IPS DF 19.7 (cell line): ENCODE data around the gene IL22RA1.

Experiments used
- DNase-seq: peaks from one replicate; pipeline ENCODE4 v3.0.0-alpha.2; 2013; ENCODE audit warnings: low read depth, low spot score

Gene IL22RA1

GRCh38 chr1:24165500-24165899 lies 22.6 kb upstream of the IL22RA1 start:
- DNase-seq = no peak

- no peak for DNase-seq
Measured at GRCh38 chr1:24164004-24164403, 21.1 kb upstream of the IL22RA1 start.

GRCh38 chr1:24162201-24162600 lies 19.3 kb upstream of the IL22RA1 start:
- no peak for DNase-seq

- no peak for DNase-seq
Measured at GRCh38 chr1:24161270-24161669, 18.3 kb upstream of the IL22RA1 start.

- no peak for DNase-seq
Measured at GRCh38 chr1:24159366-24159765, 16.4 kb upstream of the IL22RA1 start.

GRCh38 chr1:24157918-24158481 lies 15.1 kb upstream of the IL22RA1 start:
- no peak for DNase-seq

GRCh38 chr1:24156542-24157260 lies 13.8 kb upstream of the IL22RA1 start:
- no peak for DNase-seq

- DNase-seq = no peak
Measured at GRCh38 chr1:24155011-24155782, 12.3 kb upstream of the IL22RA1 start.

- no peak for DNase-seq
Measured at GRCh38 chr1:24154215-24154614, 11.3 kb upstream of the IL22RA1 start.

- no peak for DNase-seq
Measured at GRCh38 chr1:24152631-24153494, 9.9 kb upstream of the IL22RA1 start.

- peak; percentile 95 for DNase-seq
Measured at GRCh38 chr1:24151175-24151533, 8.2 kb upstream of the IL22RA1 start.

GRCh38 chr1:24150234-24151174 lies 7.6 kb upstream of the IL22RA1 start:
- DNase-seq = peak; percentile 72

- no peak for DNase-seq
Measured at GRCh38 chr1:24149866-24150233, 6.9 kb upstream of the IL22RA1 start.

- DNase-seq = no peak
Measured at GRCh38 chr1:24147816-24148215, 4.9 kb upstream of the IL22RA1 start.

- DNase-seq = no peak
Measured at GRCh38 chr1:24147194-24147593, 4.3 kb upstream of the IL22RA1 start.

- DNase-seq = no peak
Measured at GRCh38 chr1:24141311-24141997, 1.5 kb downstream of the IL22RA1 start.

GRCh38 chr1:24140741-24141181 lies 2.2 kb downstream of the IL22RA1 start:
- DNase-seq = no peak

GRCh38 chr1:24139841-24140425 lies 3.0 kb downstream of the IL22RA1 start:
- DNase-seq = no peak

- no peak for DNase-seq
Measured at GRCh38 chr1:24139222-24139489, 3.8 kb downstream of the IL22RA1 start.
